GM18499 (cell line): ENCODE data around the gene TIPRL.
"Not testable (repeated sequence)": the region's sequence is repeated elsewhere in the genome, so short reads cannot be mapped to it uniquely, and the experiment has no call there.

Experiments
- ATAC-seq: cut with Tn5 transposase; IDR thresholded peaks from one replicate; pipeline ENCODE4 v1.9.1; 2021; ENCODE audit warnings: moderate number of reproducible peaks; ENCODE audit not compliant: insufficient read depth, unreplicated experiment

TIPRL gene

DNA sequence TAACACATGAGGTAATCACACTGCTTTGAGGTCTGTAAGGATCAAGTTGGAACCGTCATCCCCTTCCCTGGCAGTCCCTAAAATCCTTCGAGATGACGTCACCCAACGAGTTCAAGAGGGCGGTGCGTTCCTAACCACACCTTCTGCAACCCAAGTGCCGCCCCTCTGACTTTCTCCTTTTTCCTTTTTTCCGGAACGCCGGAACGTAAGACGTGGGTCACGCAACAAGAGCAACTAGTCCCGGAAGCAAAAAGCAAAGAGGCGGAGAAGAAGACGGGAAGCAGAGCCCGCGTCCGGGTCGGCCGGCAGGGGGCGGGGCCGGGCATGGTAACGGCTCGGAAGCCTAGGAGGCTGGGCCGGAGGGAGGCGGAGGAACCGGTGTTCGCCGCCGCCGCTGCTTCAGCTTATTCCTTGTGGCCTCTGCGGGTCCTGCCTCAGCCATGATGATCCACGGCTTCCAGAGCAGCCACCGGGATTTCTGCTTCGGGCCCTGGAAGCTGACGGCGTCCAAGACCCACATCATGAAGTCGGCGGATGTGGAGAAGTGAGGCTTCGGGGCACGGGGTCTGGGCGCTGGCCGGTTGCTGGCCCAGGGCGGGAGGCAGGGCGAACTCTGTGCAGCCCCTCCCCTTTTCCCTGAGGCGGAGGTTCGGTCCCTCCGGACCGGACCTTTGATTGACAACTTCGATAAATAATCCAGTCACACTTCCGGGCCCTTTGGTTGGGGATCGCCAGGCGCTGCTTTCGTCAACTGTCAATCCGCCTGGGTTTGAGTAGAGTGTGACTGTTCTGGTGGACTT lies at the start of gene TIPRL:
TSS of gene TIPRL (plus strand) at position 325 of the 800 bp plus-strand sequence. CDS start at position 441, 116 bp downstream.
- peak; percentile 74 for ATAC-seq

DNA sequence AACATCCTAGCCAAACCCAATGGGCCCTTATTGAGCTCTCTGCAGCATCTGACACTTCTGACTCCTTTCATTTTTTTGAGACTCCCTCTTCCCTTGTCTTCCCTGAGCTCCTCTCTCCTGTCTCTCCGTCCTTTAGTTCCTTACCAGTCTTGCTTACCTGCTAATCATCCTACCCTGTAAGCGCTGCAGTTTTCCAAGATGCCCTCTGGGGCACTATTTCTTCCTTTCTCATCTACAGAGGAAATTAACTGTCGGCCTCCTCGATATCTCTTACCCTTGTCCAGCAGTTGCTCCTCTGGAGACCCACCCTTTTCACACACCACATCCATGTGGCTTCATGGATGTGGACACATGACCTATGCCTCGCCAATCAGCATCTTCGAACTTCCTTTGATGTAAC lies 48.8 kb upstream of the TIPRL start:
- no peak for ATAC-seq

DNA sequence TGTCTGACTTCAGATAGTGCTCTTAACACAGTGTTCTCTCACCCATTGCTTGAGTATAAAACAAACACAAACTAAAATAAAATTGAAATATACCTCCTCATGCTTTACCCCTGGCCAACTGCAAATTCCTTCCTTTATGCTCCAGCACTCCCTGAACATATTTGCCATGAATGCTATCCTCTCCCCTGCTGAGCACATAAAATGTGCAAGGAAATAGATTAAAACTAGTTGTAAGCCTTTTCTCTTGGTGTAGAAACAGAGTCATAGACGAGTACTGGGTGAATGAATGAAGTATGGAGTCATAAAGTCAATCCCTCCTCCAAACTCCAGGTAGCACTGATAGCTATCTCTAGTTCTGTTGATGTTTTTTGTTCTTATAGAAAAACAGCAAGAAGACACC lies 44.6 kb upstream of the TIPRL start:
- no peak for ATAC-seq

DNA sequence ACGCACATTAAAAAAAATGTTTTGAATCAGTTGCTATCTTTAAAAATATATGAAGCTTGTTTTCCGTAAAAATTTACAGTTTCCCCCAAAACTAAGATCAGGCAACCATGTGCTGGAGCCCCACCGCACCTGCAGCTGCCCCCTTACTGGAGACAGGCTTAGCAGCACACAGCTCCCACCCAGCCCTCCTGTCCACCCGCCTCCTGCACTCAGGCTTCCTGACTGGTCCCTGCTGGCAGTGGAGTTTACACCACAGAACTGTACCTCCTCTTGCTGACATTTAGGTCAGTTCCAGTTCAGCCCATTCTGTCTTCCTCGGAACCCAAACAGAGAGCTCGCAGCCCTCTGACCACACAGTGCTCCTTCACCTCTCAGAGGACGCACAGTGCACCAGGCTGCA lies 44.1 kb upstream of the TIPRL start:
- no peak for ATAC-seq

DNA sequence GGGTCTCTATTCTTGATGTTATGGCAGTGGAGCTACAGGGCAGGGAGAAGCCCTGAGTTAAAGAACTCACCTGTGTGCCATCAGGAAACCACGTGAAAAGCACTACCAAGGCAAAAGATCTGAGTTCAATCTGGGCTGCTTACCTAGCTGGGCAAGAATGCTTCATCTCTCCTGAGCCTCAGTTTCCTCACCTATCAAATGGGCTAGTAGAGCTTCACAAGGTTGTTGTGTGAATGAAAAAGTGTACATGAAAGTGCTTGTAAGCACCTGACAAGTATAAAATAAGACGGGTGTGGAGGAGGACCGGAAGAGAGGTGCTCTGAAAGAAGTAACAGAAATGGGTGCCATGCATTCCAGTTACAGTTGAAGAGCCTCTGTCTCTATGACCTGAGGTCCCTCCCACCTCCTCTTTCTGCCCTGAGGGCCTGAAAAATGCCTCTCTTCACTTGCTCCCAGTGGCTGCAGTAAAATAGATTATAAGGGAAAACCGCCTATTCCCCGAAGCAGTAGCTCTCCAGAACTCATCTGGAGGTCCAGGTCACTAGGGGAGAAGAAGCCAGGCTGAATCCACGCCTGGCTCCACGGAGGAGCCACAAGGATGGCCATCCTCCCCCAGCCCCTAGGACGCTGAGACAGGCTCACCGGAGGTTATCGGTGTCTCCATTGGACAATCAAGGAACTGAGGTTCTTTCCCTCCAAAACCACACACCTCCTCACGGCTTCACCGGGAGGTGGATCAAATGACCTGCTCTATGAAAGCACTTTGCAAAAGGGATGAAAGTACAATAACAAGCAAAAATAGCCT lies 43.4 kb upstream of the TIPRL start:
- no peak for ATAC-seq

DNA sequence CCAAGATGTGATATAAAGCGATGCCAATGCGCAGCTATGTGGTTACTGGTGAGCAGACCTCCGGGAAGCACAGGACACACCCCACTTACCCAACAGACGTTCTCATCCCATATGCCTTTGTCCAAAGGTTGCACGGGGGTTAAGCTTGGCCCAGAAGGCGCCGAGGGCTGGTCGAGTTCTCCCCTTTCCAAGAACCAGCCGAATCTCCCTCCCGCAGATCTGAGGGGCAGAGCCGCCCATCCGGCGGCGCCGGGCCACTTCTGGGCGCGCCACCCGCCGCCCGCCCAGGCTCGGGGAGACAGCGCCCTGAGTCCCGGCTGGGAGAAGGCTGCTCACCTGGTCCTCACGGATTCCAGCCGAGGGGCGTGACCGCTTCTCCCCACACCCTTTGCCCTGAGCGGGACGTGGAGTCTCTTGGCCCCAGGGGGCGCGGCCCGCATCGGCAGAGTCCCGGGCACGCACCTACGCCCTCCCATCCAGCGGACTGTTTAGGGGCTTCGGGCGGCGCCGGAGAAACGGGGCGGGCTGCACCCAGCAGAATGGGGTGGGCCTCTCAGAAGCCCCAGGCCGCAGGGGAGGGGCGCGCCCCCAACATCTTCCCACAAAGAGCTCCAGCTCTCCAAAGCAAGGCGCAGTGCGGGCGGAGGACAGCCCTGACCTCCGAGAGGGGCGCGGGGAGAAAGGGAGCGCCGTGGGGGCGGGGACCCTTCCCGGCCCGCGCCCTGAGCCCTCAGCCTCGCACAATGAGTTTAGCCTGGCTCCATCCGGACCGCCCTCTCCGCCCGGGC lies 42.6 kb upstream of the TIPRL start:
- no peak for ATAC-seq

DNA sequence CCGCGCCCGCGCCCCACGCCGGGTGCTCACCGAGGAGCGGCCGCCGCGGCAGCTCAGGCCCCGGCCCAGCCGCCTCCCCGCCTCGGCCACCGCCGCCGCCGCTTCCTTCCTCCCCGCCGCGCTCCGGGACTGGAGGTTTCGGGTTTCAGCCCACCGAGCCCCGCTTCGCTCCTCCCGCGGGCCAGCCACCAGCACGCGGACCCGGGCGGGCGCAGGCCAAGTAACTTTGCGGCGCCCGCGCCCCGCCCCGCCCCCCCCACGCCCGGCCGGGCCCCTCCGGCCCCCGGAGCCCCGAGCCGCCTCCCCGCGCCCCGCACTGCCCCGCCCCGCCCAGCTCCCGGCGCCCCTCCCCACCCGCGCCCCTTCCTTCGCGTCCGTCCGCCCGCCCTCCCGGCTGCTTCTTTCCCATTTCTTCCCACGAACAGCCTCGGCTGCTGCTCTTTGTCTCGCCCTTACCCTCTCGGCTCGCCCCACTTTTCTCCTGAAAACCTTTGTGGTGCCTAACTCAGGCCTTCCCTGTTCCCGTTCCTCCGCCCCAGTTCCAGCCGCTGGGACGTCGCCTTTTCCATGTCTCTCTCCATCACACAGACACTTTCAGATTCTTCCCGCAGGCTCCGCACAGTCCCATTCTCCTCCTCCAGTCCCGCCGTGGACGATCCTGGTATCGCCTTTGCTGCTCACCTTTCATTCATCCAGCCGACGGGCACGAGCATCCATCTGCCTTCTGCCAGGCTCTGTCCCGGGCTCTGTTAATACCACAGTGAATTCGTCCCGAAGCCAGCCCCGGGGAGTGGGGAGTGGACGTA lies 41.9 kb upstream of the TIPRL start, which contains the start of gene GPR161:
TSS of gene GPR161 (minus strand) at position 222 of the 806 bp plus-strand sequence. CDS start 32,080 bp downstream, outside the sequence.
- no peak for ATAC-seq

DNA sequence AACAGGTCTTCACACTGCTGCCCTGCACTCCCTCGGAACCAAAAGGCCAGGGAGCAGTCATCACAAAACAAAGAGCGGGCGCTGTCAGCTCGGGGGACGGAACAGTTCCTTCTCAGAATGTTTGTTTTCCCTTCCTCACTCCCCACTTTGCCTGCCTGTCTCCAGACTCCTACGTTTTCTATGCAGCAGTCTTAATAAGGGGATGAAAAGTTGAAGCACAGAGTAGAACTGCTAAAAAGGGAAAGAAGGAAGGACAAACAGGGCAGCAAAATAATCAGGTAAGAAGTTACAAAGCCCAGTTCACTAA lies 41.3 kb upstream of the TIPRL start:
- no peak for ATAC-seq

DNA sequence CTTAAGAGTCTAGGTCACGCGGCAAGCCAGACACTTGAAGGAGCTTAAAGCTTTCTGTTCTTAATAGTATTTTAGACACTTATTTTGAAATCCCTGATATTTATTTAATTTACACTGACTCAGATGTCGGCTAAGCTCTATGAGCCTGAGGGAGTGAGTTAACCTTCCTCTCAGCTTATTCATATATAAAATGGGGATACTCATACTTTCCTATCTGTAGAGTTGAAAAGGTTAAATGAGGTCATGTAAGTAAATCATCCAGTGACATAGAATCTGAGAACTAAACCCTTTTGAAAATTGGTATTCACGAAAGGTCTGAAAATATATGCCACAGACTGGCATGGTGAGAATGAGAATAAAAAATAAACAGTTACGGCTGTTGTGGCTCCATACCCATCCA lies 40.6 kb upstream of the TIPRL start:
- ATAC-seq: no peak

DNA sequence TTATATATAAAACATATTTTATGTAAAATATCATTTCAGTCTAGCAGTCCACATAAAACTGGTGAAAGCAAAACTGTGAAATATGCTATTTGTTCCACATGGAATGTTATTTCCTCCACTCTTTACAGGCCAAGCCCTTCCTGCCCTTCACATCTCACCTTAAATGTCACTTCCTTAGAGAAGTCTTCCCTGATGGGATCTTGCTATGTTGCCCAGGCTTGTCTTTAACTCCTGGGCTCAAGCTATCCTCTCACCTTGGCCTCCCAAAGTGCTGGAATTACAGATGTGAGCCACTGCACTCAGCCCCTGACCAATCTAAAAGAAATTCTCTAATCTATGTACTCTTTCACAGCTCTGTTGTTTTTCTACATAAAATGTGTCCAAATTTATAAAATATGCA lies 39.7 kb upstream of the TIPRL start:
- ATAC-seq: no peak

DNA sequence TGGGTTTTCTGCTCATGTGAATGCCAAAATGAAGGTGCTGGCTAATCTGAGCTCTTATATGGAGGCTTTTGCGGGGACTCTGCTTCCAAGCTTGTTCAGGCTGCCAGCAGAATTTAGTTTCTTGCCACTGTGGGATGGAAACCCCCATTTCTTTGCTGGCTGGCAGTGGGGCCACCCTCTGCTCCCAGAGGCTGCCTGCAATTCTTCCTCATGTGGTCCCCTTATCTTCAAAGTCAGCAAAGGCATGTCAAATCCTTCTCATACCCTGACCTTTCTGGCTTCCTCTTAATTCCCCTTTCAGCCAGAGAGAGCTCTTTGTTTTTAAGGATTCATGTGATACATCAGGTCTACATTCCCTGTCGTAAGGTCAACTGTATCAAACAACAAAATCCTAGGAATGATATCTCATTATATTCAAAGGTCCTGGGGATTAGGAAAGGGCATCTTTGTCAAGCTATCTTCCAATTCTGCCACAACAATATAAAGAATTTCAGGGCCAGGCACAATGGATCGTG lies 36.8 kb upstream of the TIPRL start:
- no peak for ATAC-seq

DNA sequence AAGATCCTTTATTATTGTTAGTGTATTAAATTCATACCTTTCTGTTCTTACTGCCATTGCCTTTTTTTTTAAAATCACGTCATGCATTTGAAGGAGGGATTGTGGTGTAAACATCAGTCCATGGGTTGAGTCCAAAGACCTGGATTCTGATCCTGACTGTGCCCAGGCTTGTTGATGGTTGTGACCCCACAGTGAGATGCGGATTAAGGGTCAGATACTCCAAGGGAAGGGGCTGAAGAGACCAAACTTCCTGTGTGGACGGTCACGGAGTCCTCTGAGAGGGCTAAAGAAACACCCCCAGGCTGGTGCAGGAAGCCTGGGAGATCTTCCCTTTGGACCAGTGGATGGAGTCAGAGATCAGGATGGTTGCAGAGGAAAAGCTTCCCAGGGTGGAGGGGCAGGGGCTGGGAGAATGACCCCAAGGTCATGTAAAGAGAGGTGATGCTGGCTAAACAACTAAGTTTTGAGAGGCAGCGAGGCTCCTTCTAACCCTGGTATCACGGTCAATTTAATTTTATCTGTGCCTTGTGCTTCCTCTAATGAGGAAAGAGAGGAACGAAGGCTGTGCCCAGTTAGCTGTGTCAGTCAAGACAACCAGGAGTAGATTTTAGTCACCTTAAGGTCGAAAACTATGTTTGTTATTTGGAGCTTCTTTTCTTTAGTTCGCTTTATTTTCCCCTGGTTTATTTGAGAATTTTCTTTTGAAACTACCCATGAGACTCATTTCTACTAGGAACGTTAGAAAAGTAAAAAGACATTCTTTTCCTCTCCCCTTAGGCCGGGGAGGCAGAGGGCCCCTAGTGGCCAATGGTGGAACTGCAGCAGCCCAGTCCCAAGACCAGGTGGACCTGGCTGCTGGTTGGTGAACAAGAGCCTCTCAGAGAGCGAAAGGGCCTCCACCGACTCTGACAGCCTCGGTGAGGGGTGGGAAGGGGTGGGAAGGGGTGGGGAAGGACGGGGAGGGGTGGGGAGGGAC lies 33.3 kb upstream of the TIPRL start:
- ATAC-seq: peak; percentile 69

DNA sequence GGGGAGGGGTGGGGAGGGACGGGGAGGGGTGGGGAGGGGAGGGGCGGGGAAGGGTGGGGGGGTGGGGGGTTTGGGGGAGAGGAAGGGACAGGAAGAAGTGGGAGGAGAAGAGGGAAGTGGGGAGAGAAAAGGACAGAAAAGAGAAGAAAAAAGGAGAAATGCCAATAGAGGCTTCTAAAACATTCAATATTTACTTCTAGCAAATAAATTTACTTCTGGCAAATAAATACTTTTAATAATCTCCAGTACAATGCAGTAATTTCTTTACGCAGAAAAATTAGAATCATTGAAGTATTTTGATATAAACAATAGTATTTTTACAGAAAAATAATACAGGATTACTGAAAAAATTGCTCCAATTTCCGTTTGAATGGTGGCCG lies 32.6 kb upstream of the TIPRL start:
- ATAC-seq: no peak

DNA sequence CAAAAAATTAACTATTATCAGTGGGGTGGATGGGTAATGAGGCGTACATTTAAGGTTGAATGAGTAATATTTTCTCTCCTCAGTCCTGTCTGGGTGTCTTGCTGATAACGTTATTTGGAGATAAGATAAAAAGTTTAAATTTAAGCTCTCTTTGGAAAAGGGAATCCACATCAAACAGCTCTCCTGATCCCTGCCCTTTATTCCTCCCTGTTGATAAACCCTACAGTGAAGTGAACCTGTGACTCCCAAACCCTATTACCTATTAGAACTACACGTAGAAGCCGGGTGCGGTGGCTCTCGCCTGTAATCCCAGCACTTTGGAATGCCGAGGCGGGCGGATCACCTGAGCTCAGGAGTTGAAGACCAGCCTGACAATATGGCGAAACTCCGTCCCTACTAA lies 32.1 kb upstream of the TIPRL start:
- ATAC-seq: no peak

DNA sequence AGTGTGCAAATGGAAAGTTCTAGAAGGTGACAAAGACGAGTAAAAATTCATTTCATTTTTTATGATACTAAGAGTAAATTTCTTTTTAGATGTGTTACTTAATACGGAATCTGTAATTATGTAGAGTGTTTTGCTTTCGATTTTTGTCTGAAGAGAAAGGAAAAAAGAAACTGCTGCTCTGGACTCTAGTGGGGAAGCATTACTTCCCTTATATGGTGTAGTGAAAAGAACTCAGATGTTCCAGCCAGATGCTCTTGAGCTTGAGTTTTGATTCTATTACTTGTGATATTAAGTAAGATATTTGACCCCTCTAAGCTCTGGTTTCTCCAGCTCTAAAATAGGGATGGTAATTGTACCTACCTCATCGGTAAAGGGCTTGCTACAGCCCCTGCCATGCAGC lies 29.8 kb upstream of the TIPRL start:
- ATAC-seq: peak; percentile 63

DNA sequence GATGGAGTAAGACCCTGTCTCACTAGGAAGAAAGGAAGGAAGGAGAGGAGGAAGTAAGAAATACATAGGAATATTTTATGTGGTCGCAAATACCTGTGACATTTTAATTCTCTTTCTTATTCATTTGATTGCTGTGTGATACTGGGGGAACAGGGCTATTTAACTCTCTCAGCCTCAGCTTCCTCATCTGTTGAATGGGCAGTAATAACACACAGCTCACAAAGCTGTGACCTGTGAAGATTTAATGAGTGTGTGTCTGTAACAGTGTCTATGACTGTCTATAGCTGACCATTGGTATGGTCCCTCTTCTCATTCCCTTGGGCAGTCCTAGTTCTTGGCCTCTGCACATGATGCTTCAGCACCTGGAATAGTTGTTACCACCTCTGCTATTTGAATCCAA lies 28.5 kb upstream of the TIPRL start:
- ATAC-seq: no peak

DNA sequence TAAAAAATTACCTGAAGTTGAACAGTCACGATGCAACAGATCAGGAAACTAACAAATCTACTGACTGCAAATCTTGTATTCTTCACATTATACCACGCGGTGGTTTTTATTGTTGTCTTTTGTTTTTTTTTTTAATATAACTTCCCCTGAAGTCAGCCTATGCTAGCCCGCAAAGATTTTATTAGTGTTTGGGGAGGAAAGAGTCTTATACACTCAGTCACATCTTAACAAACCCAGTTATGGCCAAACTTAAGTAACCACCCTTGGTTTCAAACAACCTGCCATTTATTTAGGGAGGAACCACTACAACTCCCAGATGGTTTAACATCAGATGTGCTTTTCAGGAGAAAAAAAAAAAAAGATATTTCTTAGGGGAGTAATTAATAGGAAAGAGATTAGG lies 26.8 kb upstream of the TIPRL start:
- no peak for ATAC-seq

DNA sequence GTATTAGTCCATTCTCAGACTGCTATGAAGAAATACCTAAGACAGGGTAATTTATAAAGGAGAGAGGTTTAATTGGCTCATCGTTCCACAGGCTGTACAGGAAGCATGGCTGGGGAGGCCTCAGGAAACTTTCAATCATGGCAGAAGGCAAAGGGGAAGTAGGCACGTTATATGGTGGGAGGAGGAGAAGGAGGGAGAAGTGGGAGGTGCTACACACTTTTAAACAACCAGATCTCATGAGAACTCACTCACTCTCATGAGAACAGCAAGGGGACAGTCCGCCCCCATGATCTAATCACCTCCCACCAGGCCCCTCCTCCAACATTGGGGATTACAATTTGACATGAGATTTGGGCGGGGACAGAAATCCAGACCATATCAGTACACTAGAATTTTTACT lies 24.1 kb upstream of the TIPRL start:
- not testable (repeated sequence) for ATAC-seq

DNA sequence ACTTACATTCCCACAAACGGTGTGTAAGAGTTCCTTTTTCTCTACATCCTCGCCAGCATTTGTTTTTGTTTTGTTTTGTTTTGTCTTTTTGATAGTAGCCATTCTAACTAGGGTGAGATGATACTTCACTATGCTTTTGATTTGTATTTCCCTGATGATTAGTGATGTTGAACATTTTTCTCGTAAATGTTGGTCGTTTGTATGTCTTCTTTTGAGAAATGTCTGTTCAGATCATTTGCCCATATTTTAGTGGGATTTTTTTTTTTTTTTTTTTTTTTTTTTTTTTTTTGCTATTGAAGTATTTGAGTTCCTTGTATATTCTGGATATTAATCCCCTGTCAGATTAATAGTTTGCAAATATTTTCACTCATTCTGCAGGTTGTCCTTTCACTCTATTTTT lies 22.9 kb upstream of the TIPRL start:
- ATAC-seq: no peak
